Sigmoid colon (tissue), 7 donors: Measurements from ENCODE around the gene SLC8A1. TPM values are rescaled to one million over a fixed set of nuclear protein-coding genes. Genes with fewer than 3 reads are reported as not detected.
A peak's percentile ranks its signal among the peaks of the same experiment; 100 is the strongest.

Experiments used
- DNase-seq: peaks from one replicate; pipeline ENCODE4 v3.0.0-alpha.2; 2019
- H3K27ac ChIP-seq, 4 donors: fragments of 200-600 bp; sonication (generic); one replicate each; pipeline ENCODE4 v1.5.1; 2016 to 2019; ENCODE audit warnings: mild to moderate bottlenecking in 1 of 4
- H3K27me3 ChIP-seq, 3 donors: fragments of 200-600 bp; sonication (generic); one replicate each; pipeline ENCODE4 v1.5.1; 2019; ENCODE audit warnings: mild to moderate bottlenecking in 1 of 3
- H3K36me3 ChIP-seq, 4 donors: fragments of 200-600 bp; sonication (generic); one replicate each; pipeline ENCODE4 v1.5.1; 2016 to 2019
- H3K4me1 ChIP-seq, 4 donors: fragments of 200-600 bp; sonication (generic); one replicate each; pipeline ENCODE4 v1.5.1; 2017 to 2019
- H3K4me3 ChIP-seq, 4 donors: fragments of 200-600 bp; sonication (generic); one replicate each; pipeline ENCODE4 v1.5.1; 2017 to 2019; ENCODE audit warnings: mild to moderate bottlenecking in 2 of 4, moderate library complexity in 1 of 4
- H3K9me3 ChIP-seq, 4 donors: fragments of 200-600 bp in 3 of 4; sonication (generic) in 3 of 4; one replicate each; pipeline versions ENCODE4 v1.5.1 to v1.6.1; 2013 to 2019
- CTCF ChIP-seq, 4 experiments: fragments of 450-650 bp in 3 of 4; fragments of 200-600 bp in 1 of 4; IDR thresholded peaks; one replicate each; pipeline ENCODE4 v1.5.1; 2016 to 2019; ENCODE audit warnings: antibody characterized with exemption in 4 of 4, mild to moderate bottlenecking in 3 of 4, moderate library complexity in 2 of 4
- EP300 ChIP-seq, 4 donors: sonication (generic); formaldehyde crosslinking; IDR thresholded peaks; one replicate each; pipeline ENCODE4 v1.6.1; 2017; ENCODE audit warnings: antibody characterized with exemption in 4 of 4
- POLR2A ChIP-seq, 2 donors: fragments of 450-650 bp; IDR thresholded peaks; one replicate each; pipeline ENCODE4 v1.6.1; 2016; ENCODE audit warnings: antibody characterized with exemption in 2 of 2, mild to moderate bottlenecking in 2 of 2, moderate library complexity in 2 of 2
- POLR2AphosphoS5 ChIP-seq, 4 donors: sonication (generic); formaldehyde crosslinking; IDR thresholded peaks; one replicate each; pipeline ENCODE4 v1.6.1; 2017; ENCODE audit warnings: antibody characterized with exemption in 4 of 4
- WGBS, 2 donors: extraction: QIAGEN DNeasy Blood & Tissue Kit; methylation state at CpG; one replicate each; pipeline ENCODE4 v1.1.7; 2013; 5-methylcytosine and 5-hydroxymethylcytosine counted together
- intact Hi-C: fragments of 100-400 bp; cut with DNase I; formaldehyde crosslinking; loops from one replicate; pipeline ENCODE4 v1.15.1; 2023
- polyA plus RNA-seq, 3 donors: library from polyadenylated mRNA; stranded (reverse); fragments of 200-250 nt; gene quantifications; one replicate each; pipeline ENCODE4 v1.2.3, GENCODE V29; 2013
- total RNA-seq, 4 donors: library from RNA; depleted of rRNA; stranded (reverse); fragments of >200 nt; gene quantifications; one replicate each; pipeline ENCODE4 v1.1.0, GENCODE V29; 2016
- donor health status: healthy with polysubstance abuse.
- donor health status: Bipolar disorder and iron deficiency.
- donor health status: healthy.

The SLC8A1 gene
- total and polyA plus RNA-seq, 7 donors = 0.60 to 337 (median 229) TPM

- no peaks in the 10 kb centered on the region for H3K9me3 ChIP-seq
- no peak for DNase-seq
- intact Hi-C loops = no loop called here
- H3K36me3 ChIP-seq = no peaks in the 10 kb centered on the region
- H3K27ac ChIP-seq = peak overlapping the region in 2 of 4 donors; percentile 1 to 2
- TF ChIP-seq EP300 (IDR thresholded peaks at IDR 0.05) (no peak), CTCF (IDR thresholded peaks at IDR 0.05) (no peak), POLR2A (IDR thresholded peaks at IDR 0.05) (no peak)
- peaks cover 0 to 38% (median 29%) of the 10 kb centered on the region in 4 donors for H3K4me1 ChIP-seq
- H3K27me3 ChIP-seq = no peaks in the 10 kb centered on the region
- 49 to 60% methylated on average over 3 of the region's 3 CpGs for WGBS, 2 donors
- no peak overlapping the region for H3K4me3 ChIP-seq
Observed at GRCh38 chr2:40095000-40095399, 356.9 kb downstream of the SLC8A1 start.

GRCh38 chr2:40094451-40094850 is 357.4 kb downstream of the SLC8A1 start:
- Histone ChIP-seq H3K27me3 (no peaks in the 10 kb centered on the region), H3K4me3 (no peak overlapping the region), H3K9me3 (no peaks in the 10 kb centered on the region), H3K4me1 (peaks cover 0 to 38% (median 29%) of the 10 kb centered on the region in 4 donors), H3K36me3 (no peaks in the 10 kb centered on the region), H3K27ac (peak overlapping the region in 1 of 4 donors; percentile 2)
- TF ChIP-seq POLR2AphosphoS5 (IDR thresholded peaks at IDR 0.05) (no peak), EP300 (IDR thresholded peaks at IDR 0.05) (no peak), CTCF (IDR thresholded peaks at IDR 0.05) (no peak), POLR2A (IDR thresholded peaks at IDR 0.05) (no peak)
- intact Hi-C loops = no loop called here
- DNase-seq = no peak
- WGBS, 2 donors = 76 to 80% methylated on average over 1 of the region's 1 CpG

GRCh38 chr2:40093021-40093675 is 358.7 kb downstream of the SLC8A1 start:
- H3K4me1 ChIP-seq = peaks cover 0 to 38% (median 29%) of the 10 kb centered on the region in 4 donors
- no peaks in the 10 kb centered on the region for H3K36me3 ChIP-seq
- no peaks in the 10 kb centered on the region for H3K9me3 ChIP-seq
- H3K4me3 ChIP-seq = no peak overlapping the region
- intact Hi-C loops = no loop called here
- no peak for DNase-seq
- TF ChIP-seq POLR2AphosphoS5 (IDR thresholded peaks at IDR 0.05) (no peak), CTCF (IDR thresholded peaks at IDR 0.05) (no peak), POLR2A (IDR thresholded peaks at IDR 0.05) (no peak), EP300 (IDR thresholded peaks at IDR 0.05) (no peak)
- H3K27ac ChIP-seq = no peak overlapping the region
- 33 to 60% methylated on average over 6 of the region's 6 CpGs for whole genome bisulfite sequencing, 2 donors
- H3K27me3 ChIP-seq = no peaks in the 10 kb centered on the region

GRCh38 chr2:40090044-40090443 is 361.8 kb downstream of the SLC8A1 start:
- no peaks in the 10 kb centered on the region for H3K36me3 ChIP-seq
- intact Hi-C loops = no loop called here
- no peak overlapping the region for H3K27ac ChIP-seq
- H3K4me3 ChIP-seq = no peak overlapping the region
- WGBS, 2 donors = 88 to 94% methylated on average over 3 of the region's 3 CpGs
- DNase-seq = no peak
- H3K4me1 ChIP-seq = peaks cover 0 to 25% (median 18%) of the 10 kb centered on the region in 4 donors
- H3K9me3 ChIP-seq = no peaks in the 10 kb centered on the region
- no peaks in the 10 kb centered on the region for H3K27me3 ChIP-seq
- no peak for TF ChIP-seq POLR2A (IDR thresholded peaks at IDR 0.05)
- TF ChIP-seq EP300 (IDR thresholded peaks at IDR 0.05) = no peak
- TF ChIP-seq POLR2AphosphoS5 (IDR thresholded peaks at IDR 0.05) = no peak
- TF ChIP-seq CTCF (IDR thresholded peaks at IDR 0.05) = no peak

- Histone ChIP-seq H3K36me3 (no peaks in the 10 kb centered on the region), H3K4me3 (no peak overlapping the region), H3K27me3 (no peaks in the 10 kb centered on the region), H3K9me3 (no peaks in the 10 kb centered on the region), H3K4me1 (peaks cover 0 to 4% (median 2%) of the 10 kb centered on the region in 4 donors), H3K27ac (no peak overlapping the region)
- WGBS, 2 donors = 92 to 95% methylated on average over 7 of the region's 7 CpGs
- intact Hi-C loops = no loop called here
- TF ChIP-seq EP300 (IDR thresholded peaks at IDR 0.05) (no peak), POLR2A (IDR thresholded peaks at IDR 0.05) (no peak), POLR2AphosphoS5 (IDR thresholded peaks at IDR 0.05) (no peak), CTCF (IDR thresholded peaks at IDR 0.05) (no peak)
- DNase-seq = no peak
Observed at GRCh38 chr2:40087927-40088326, 364.0 kb downstream of the SLC8A1 start.
